ENCODE results near the gene TMEM273.

DNA sequence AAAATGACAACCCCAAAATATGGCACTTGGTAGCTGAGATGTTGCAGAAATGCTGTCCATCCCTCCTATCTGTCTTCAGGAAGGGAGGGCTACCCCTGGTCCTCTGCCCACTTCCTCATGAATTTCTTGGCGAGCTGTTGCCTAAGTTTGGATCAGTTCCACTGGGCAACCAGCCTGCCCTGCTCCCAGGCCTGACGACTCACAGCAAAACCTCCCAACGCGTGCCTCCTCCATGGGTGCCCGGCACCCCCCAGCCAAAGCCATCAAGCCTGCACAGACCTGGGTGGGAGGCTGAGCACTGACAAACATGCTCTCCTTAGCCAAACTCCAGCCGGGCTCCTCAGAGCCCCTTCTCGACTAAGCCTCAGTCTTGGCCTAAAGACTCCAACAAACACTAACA, 81.7 kb downstream of the TMEM273 start:
- TF ChIP-seq POLR2A (IDR thresholded peaks at IDR 0.05; ENCODE audit: low read depth, low read length) (no peak), RFX5 (IDR thresholded peaks at IDR 0.05; ENCODE audit: low read depth, low read length) (no peak), SMC3 (IDR thresholded peaks at IDR 0.05; ENCODE audit: low read depth, low read length) (no peak), NFE2L2 (IDR thresholded peaks at IDR 0.05; ENCODE audit: low read depth, low read length) (no peak), RAD21 (IDR thresholded peaks at IDR 0.05; ENCODE audit: low read length) (no peak), CHD1 (IDR thresholded peaks at IDR 0.05; ENCODE audit: low read depth, low read length) (no peak), MAZ (IDR thresholded peaks at IDR 0.05; ENCODE audit: borderline replicate concordance, low read depth, low read length) (no peak), BHLHE40 (IDR thresholded peaks at IDR 0.05; ENCODE audit: low read depth, low read length) (no peak)
- TF ChIP-seq, protein P1, sequence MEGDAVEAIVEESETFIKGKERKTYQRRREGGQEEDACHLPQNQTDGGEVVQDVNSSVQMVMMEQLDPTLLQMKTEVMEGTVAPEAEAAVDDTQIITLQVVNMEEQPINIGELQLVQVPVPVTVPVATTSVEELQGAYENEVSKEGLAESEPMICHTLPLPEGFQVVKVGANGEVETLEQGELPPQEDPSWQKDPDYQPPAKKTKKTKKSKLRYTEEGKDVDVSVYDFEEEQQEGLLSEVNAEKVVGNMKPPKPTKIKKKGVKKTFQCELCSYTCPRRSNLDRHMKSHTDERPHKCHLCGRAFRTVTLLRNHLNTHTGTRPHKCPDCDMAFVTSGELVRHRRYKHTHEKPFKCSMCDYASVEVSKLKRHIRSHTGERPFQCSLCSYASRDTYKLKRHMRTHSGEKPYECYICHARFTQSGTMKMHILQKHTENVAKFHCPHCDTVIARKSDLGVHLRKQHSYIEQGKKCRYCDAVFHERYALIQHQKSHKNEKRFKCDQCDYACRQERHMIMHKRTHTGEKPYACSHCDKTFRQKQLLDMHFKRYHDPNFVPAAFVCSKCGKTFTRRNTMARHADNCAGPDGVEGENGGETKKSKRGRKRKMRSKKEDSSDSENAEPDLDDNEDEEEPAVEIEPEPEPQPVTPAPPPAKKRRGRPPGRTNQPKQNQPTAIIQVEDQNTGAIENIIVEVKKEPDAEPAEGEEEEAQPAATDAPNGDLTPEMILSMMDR (conservative IDR thresholded peaks at IDR 0.05; ENCODE audit: low read depth, low read length) = no peak
- TF ChIP-seq, protein P2, sequence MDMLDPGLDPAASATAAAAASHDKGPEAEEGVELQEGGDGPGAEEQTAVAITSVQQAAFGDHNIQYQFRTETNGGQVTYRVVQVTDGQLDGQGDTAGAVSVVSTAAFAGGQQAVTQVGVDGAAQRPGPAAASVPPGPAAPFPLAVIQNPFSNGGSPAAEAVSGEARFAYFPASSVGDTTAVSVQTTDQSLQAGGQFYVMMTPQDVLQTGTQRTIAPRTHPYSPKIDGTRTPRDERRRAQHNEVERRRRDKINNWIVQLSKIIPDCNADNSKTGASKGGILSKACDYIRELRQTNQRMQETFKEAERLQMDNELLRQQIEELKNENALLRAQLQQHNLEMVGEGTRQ (IDR thresholded peaks at IDR 0.05; ENCODE audit: low read depth, low read length) = no peak
